Osteoblast (primary cell): ENCODE measurements around the gene LPCAT1. TPM values are rescaled to one million over a fixed set of nuclear protein-coding genes. Genes with fewer than 3 reads are reported as not detected.

Source experiments
- DNase-seq: peaks from one replicate; pipeline ENCODE4 v3.0.0; 2011; ENCODE audit warnings: low spot score, mixed read lengths; ENCODE audit not compliant: insufficient read length; ENCODE audit errors: missing footprints
- H2AFZ ChIP-seq: 2 replicates; pipeline ENCODE4 v1.6.0; 2011; ENCODE audit warnings: mild to moderate bottlenecking, low read length
- H3K27ac ChIP-seq: 2 replicates; pipeline ENCODE4 v1.5.1; 2011; ENCODE audit warnings: mild to moderate bottlenecking, low read depth, low read length, moderate library complexity
- H3K27me3 ChIP-seq: 2 replicates; pipeline ENCODE4 v1.6.0; 2012; ENCODE audit warnings: mild to moderate bottlenecking, control low read depth, inconsistent platforms, low read length, moderate library complexity; ENCODE audit not compliant: insufficient read depth
- H3K36me3 ChIP-seq: 2 replicates; pipeline ENCODE4 v1.5.1; 2011; ENCODE audit warnings: mild to moderate bottlenecking, low read length, control low read depth, moderate library complexity; ENCODE audit not compliant: insufficient read depth
- H3K4me1 ChIP-seq: 2 replicates; pipeline ENCODE4 v1.5.1; 2011; ENCODE audit warnings: mild to moderate bottlenecking, low read length, control low read depth, moderate library complexity; ENCODE audit not compliant: insufficient read depth
- H3K4me2 ChIP-seq: 2 replicates; pipeline ENCODE4 v1.6.0; 2011; ENCODE audit warnings: mild to moderate bottlenecking, low read length; ENCODE audit not compliant: insufficient read depth
- H3K4me3 ChIP-seq: fragments of 200-600 bp; sonication (generic); 3 replicates; pipeline ENCODE4 v1.5.1; 2012; ENCODE audit warnings: mild to moderate bottlenecking, low read length, inconsistent platforms; ENCODE audit not compliant: insufficient read depth
- H3K79me2 ChIP-seq: 2 replicates; pipeline ENCODE4 v1.6.0; 2012; ENCODE audit warnings: mild to moderate bottlenecking, low read length, control low read depth, inconsistent platforms; ENCODE audit not compliant: insufficient read depth
- H3K9me3 ChIP-seq: 2 replicates; pipeline ENCODE4 v1.5.1; 2011; ENCODE audit warnings: low read depth, low read length, control low read depth
- H4K20me1 ChIP-seq: 2 replicates; pipeline ENCODE4 v1.6.0; 2012; ENCODE audit warnings: mild to moderate bottlenecking, low read length, control low read depth; ENCODE audit not compliant: insufficient read depth
- total RNA-seq: library from RNA; depleted of rRNA; stranded (reverse); fragments of >200 nt; gene quantifications from 2 replicates; pipeline ENCODE4 v1.2.3, GENCODE V29; 2012
- TF ChIP-seq, protein P1 (sequence below): IDR thresholded peaks from 2 replicates; pipeline ENCODE4 v1.5.1; 2011; ENCODE audit warnings: mild to moderate bottlenecking, low read depth, low read length, moderate library complexity; ENCODE audit errors: extremely low read depth

LPCAT1 gene
- total RNA-seq, 1 donor = 11.6 TPM

DNA sequence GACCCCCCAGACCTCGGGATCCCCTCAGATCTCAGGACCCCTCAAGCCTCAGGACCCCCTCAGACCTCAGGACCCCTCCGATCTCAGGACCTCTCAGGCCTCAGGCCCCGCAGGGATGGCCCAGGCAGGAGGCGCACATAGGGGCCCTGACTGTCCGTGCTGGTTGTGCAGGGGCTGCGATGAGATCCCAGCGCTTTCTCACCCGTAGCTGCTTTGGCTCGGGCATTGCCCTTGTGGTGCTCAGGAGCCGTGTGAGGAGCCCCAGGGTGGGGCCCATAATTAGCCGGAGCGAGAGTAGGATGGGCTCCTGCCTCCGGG, 680 bp upstream of the LPCAT1 start:
- peaks cover 4% of the 10 kb centered on the region for H3K27me3 ChIP-seq
- peak overlapping the region; percentile 82 for H3K4me2 ChIP-seq
- H3K9me3 ChIP-seq = no peaks in the 10 kb centered on the region
- H3K27ac ChIP-seq = peak overlapping the region; percentile 68
- H3K4me3 ChIP-seq = peak overlapping the region; percentile 76
- peaks cover 36% of the 10 kb centered on the region for H3K79me2 ChIP-seq
- TF ChIP-seq, protein P1, sequence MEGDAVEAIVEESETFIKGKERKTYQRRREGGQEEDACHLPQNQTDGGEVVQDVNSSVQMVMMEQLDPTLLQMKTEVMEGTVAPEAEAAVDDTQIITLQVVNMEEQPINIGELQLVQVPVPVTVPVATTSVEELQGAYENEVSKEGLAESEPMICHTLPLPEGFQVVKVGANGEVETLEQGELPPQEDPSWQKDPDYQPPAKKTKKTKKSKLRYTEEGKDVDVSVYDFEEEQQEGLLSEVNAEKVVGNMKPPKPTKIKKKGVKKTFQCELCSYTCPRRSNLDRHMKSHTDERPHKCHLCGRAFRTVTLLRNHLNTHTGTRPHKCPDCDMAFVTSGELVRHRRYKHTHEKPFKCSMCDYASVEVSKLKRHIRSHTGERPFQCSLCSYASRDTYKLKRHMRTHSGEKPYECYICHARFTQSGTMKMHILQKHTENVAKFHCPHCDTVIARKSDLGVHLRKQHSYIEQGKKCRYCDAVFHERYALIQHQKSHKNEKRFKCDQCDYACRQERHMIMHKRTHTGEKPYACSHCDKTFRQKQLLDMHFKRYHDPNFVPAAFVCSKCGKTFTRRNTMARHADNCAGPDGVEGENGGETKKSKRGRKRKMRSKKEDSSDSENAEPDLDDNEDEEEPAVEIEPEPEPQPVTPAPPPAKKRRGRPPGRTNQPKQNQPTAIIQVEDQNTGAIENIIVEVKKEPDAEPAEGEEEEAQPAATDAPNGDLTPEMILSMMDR = no peak
- H2AFZ ChIP-seq = peak overlapping the region; percentile 88
- H3K36me3 ChIP-seq = peaks cover 17% of the 10 kb centered on the region
- H4K20me1 ChIP-seq = peaks cover 21% of the 10 kb centered on the region
- no peak for DNase-seq
- H3K4me1 ChIP-seq = peaks cover 17% of the 10 kb centered on the region

DNA sequence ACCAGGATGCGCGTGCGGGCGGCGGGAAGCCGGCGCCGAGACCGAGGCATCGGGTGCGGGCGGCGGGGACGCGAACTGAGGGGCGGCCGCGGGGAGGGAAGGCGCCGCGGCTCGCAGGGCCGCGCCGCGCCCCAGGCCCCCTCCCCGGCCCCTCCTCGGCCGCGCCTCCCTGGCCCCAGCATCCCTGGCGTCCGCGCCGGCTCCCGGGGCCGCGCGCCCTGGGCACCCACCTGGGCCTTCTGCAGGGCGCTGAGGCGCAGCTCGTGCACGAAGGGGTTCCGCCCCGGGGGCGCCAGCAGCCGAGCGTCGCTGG, 324 bp downstream of the LPCAT1 start:
- Histone ChIP-seq H3K4me3 (peak overlapping the region; percentile 76), H3K36me3 (peaks cover 27% of the 10 kb centered on the region), H4K20me1 (peaks cover 31% of the 10 kb centered on the region), H3K27me3 (no peaks in the 10 kb centered on the region), H3K4me2 (peak overlapping the region; percentile 74), H3K4me1 (peaks cover 17% of the 10 kb centered on the region), H2AFZ (peak overlapping the region; percentile 51), H3K9me3 (no peaks in the 10 kb centered on the region), H3K79me2 (peaks cover 46% of the 10 kb centered on the region), H3K27ac (peak overlapping the region; percentile 68)
- TF ChIP-seq, protein P1 = no peak
- DNase-seq = no peak

DNA sequence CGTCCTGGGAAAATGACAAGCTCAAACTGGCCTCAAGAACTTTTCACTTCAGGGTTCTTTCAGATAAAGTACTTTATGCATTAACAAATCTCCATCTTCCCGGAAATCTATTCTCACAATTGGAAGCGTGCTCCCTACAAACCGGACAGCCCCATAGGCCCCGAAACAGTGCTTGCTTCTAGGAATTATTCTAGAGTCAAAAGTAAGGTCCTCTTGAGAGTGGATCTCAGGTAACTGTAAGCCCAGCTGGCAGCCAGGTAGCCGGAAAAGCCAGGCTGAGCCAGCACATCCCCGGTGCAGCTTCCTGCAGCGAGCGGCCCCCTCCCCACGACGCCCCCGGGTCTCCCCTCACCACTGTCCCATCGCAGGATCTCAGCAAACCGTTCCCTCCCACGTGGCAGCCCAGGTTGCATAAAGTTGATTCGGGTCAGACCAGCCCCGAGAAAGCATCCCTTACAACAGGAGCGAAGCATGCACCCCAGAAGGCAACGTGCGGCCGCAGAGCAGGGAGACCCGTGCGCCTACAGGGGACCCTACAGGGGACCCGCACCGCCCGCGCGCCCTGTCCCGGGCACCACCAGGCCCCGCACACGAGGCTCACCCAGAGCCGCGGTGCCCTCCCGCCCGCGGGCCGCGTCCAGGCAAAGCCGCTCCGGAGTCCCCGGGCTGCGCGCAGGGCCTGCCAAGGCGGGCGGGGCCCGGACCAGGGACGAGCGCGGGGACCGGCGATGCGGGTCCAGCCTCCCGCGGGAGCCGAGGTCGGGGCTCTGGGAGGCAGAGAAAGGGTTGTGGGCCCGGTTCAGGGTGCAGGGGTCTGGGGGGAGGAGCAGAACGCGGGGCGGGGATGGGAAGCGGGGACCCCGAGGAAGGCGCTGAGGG, 920 bp downstream of the LPCAT1 start:
- no peaks in the 10 kb centered on the region for H3K9me3 ChIP-seq

More for the DNA sequence above, 920 bp downstream of the LPCAT1 start:
- Histone ChIP-seq H3K79me2 (peaks cover 49% of the 10 kb centered on the region), H2AFZ (peak overlapping the region; percentile 30), H3K4me3 (peak overlapping the region; percentile 76), H3K4me1 (peaks cover 17% of the 10 kb centered on the region), H3K27ac (peak overlapping the region; percentile 26), H3K4me2 (peak overlapping the region; percentile 74), H3K36me3 (peaks cover 27% of the 10 kb centered on the region), H3K27me3 (no peaks in the 10 kb centered on the region), H4K20me1 (peaks cover 34% of the 10 kb centered on the region)
- DNase-seq = peak; percentile 90
- TF ChIP-seq, protein P1 = no peak
